ENCODE results near the gene PIK3R6.

PIK3R6 gene

DNA sequence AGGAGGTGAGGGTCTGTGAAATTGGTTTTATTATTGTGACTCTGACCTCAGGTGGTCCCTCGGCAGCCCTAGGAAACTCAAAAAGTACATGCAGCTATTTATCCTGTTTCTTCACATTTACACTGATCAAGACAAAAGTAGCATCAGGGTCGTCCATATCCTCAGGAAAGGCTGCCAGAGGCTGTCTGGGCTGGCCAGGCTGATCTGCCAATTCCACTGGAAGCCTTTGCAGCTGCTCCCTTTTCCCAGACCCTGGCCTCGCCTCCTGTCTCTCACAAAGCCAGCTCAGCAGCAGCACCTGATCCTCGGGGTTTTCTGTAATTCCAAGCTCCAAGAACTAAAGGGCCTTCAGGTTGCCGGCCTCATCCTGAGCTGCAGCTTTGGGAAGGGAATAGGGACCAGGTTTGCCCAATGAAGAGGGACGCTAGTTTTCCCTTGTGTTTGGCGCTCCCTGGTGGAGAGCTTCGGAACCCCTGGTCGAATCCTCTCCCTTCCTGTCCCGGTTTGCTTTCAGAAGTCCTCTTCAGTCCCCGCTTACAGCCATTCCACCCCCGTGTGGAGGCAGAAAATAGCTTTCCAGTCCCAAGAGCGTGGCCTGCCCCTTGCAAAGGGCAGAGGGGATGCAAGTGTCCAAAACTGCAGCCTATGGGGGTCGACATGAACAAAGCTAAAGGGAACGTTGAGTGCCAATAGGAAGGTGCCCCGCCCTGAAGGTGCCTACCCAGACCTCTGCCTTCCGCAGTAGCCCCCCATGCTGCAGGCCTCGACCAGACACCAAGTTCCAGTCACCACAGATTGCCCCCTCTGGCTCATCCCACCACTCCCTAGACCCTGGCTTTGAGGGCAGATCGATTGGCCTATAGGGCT lies 81.7 kb downstream of the PIK3R6 start:
- Histone ChIP-seq H3K27me3 (replicated peaks; ENCODE audit: control insufficient read depth, insufficient read depth, low read length) (no peaks in the 10 kb centered on the region), H3K36me3 (ENCODE audit: control insufficient read depth, insufficient read depth, low read length) (no peaks in the 10 kb centered on the region), H3K4me3 (replicated peaks; ENCODE audit: low read depth, low read length) (no peak overlapping the region)
- TF ChIP-seq, protein P1, sequence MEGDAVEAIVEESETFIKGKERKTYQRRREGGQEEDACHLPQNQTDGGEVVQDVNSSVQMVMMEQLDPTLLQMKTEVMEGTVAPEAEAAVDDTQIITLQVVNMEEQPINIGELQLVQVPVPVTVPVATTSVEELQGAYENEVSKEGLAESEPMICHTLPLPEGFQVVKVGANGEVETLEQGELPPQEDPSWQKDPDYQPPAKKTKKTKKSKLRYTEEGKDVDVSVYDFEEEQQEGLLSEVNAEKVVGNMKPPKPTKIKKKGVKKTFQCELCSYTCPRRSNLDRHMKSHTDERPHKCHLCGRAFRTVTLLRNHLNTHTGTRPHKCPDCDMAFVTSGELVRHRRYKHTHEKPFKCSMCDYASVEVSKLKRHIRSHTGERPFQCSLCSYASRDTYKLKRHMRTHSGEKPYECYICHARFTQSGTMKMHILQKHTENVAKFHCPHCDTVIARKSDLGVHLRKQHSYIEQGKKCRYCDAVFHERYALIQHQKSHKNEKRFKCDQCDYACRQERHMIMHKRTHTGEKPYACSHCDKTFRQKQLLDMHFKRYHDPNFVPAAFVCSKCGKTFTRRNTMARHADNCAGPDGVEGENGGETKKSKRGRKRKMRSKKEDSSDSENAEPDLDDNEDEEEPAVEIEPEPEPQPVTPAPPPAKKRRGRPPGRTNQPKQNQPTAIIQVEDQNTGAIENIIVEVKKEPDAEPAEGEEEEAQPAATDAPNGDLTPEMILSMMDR (IDR thresholded peaks at IDR 0.05; ENCODE audit: insufficient read depth, low read length, poor library complexity, severe bottlenecking) = peak; percentile 89
- DNase-seq (ENCODE audit: extremely low read depth, insufficient read length) = no peak

DNA sequence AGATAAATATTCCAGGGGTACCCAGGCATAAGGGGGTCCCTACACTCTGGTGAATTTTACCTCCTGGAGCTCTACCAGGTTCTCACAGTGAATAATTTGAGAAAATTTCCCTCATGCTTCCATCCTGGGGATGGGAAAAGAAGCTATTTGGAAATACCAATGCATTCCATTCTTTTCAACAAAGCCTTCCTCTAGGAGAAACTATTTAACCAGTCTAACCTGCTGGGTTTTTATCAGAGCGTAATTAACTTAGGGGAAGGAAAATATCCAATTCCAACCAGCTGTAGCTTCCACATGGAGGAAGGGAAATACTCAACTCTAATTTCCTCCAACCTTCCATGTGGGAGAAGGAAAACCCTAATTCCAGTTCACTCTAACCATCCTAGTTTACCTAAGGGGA lies 85.3 kb downstream of the PIK3R6 start:
- H3K27me3 ChIP-seq (replicated peaks; ENCODE audit: control insufficient read depth, insufficient read depth, low read length) = no peaks in the 10 kb centered on the region
- TF ChIP-seq, protein P1 (IDR thresholded peaks at IDR 0.05; ENCODE audit: insufficient read depth, low read length, poor library complexity, severe bottlenecking) = no peak
- no peak overlapping the region for H3K4me3 ChIP-seq (replicated peaks; ENCODE audit: low read depth, low read length)
- H3K36me3 ChIP-seq (ENCODE audit: control insufficient read depth, insufficient read depth, low read length) = no peaks in the 10 kb centered on the region
- no peak for DNase-seq (ENCODE audit: extremely low read depth, insufficient read length)

DNA sequence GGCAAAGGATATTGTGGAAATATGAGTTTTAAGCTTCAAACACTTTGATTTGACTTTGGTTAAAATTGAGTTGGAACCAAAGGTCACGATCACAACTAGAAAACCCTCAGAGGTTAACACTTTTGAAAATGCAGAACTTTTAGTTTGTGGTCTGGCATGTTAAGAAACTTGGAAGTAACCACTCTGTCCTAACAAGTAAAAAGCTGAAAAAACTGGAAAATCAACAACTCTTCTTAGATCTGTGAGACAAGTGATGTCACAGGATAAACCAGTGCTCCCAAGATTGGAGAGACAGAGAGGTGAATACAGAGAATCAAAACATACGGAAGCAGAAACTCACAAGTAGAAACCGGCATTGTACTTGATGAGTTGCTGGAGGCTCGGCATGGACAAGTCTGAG lies 85.7 kb downstream of the PIK3R6 start:
- no peak for DNase-seq (ENCODE audit: extremely low read depth, insufficient read length)
- Histone ChIP-seq H3K36me3 (ENCODE audit: control insufficient read depth, insufficient read depth, low read length) (no peaks in the 10 kb centered on the region), H3K27me3 (replicated peaks; ENCODE audit: control insufficient read depth, insufficient read depth, low read length) (no peaks in the 10 kb centered on the region), H3K4me3 (replicated peaks; ENCODE audit: low read depth, low read length) (no peak overlapping the region)
- TF ChIP-seq, protein P1 (IDR thresholded peaks at IDR 0.05; ENCODE audit: insufficient read depth, low read length, poor library complexity, severe bottlenecking) = no peak

DNA sequence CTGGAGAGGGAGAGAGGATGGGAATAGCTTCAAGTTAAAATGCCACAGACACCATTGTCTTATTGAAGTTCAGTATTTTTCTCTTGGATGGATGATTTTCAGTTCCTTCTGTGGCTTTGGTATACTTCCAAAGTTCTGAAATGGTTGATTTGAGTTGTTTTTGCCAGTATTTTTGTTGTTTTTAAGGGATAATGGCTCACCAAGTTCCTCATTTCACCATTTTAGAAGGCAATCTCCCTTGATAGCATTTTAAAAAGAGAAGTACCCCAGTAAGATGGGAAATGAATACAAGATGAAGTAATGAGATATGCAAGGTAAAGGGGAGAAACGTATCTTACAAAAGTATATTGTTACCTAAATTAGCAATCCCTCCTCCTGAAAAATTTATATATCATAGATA lies 90.6 kb downstream of the PIK3R6 start:
- H3K4me3 ChIP-seq (replicated peaks; ENCODE audit: low read depth, low read length) = no peak overlapping the region
- no peaks in the 10 kb centered on the region for H3K27me3 ChIP-seq (replicated peaks; ENCODE audit: control insufficient read depth, insufficient read depth, low read length)
- TF ChIP-seq, protein P1 (IDR thresholded peaks at IDR 0.05; ENCODE audit: insufficient read depth, low read length, poor library complexity, severe bottlenecking) = no peak
- no peaks in the 10 kb centered on the region for H3K36me3 ChIP-seq (ENCODE audit: control insufficient read depth, insufficient read depth, low read length)
- no peak for DNase-seq (ENCODE audit: extremely low read depth, insufficient read length)

DNA sequence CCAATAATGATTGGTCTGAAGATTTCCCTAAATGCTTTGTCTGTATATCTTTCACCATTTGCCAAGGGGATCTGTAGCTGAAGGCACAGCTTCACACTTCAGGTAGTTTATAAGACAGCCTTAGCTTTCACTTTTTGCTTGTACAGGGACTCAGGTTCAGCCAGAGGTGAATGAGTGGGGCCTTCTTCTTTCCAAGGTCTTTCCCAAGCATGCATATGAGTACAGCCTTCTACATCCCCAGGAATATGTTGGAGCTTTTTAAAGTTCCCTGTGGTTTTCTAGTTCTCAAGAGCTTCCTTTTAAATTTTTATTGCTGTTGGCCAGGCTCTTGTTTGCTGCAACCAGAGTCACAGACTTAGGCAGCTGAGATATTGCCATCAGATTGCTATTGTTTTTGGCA lies 91.2 kb downstream of the PIK3R6 start:
- H3K27me3 ChIP-seq (replicated peaks; ENCODE audit: control insufficient read depth, insufficient read depth, low read length) = no peaks in the 10 kb centered on the region
- H3K4me3 ChIP-seq (replicated peaks; ENCODE audit: low read depth, low read length) = no peak overlapping the region
- H3K36me3 ChIP-seq (ENCODE audit: control insufficient read depth, insufficient read depth, low read length) = no peaks in the 10 kb centered on the region
- TF ChIP-seq, protein P1 (IDR thresholded peaks at IDR 0.05; ENCODE audit: insufficient read depth, low read length, poor library complexity, severe bottlenecking) = no peak
- DNase-seq (ENCODE audit: extremely low read depth, insufficient read length) = no peak
